Stimulated activated CD8-positive, alpha-beta memory T cell treated with anti-CD3 and anti-CD28 coated beads, Interleukin-12 subunit alpha, Interleukin-12 subunit beta, amount 100 ng/mL, for 24 hours (primary cell): ENCODE measurements around the gene BCL2.
A peak's percentile ranks its signal among the peaks of the same experiment; 100 is the strongest.

Experiments used
- DNase-seq: peaks from one replicate; pipeline ENCODE4 v3.0.0-alpha.2; 2020; ENCODE audit errors: extremely low read depth

BCL2 gene

GRCh38 chr18:63157293-63158011, 162.1 kb downstream of the BCL2 start:
- DNase-seq: no peak

GRCh38 chr18:63155910-63156773, 163.4 kb downstream of the BCL2 start:
- no peak for DNase-seq

- peak; percentile 63 for DNase-seq
These were observed 164.3 kb downstream of the BCL2 start for GRCh38 chr18:63155169-63155852.

GRCh38 chr18:63154350-63155152, 165.0 kb downstream of the BCL2 start:
- no peak for DNase-seq

GRCh38 chr18:63152791-63153190, 166.8 kb downstream of the BCL2 start:
- no peak for DNase-seq

GRCh38 chr18:63152096-63152495, 167.5 kb downstream of the BCL2 start:
- no peak for DNase-seq

- DNase-seq: no peak
These were observed 168.0 kb downstream of the BCL2 start for GRCh38 chr18:63151539-63151938.

GRCh38 chr18:63150942-63151421, 168.6 kb downstream of the BCL2 start:
- DNase-seq: no peak

GRCh38 chr18:63150326-63150725, 169.2 kb downstream of the BCL2 start:
- no peak for DNase-seq

GRCh38 chr18:63149302-63149587, 170.3 kb downstream of the BCL2 start:
- no peak for DNase-seq

- no peak for DNase-seq
These were observed 170.9 kb downstream of the BCL2 start for GRCh38 chr18:63148449-63149301.

GRCh38 chr18:63147973-63148372, 171.6 kb downstream of the BCL2 start:
- DNase-seq: no peak

- no peak for DNase-seq
These were observed 172.7 kb downstream of the BCL2 start for GRCh38 chr18:63146828-63147409.

GRCh38 chr18:63145851-63146555, 173.6 kb downstream of the BCL2 start:
- no peak for DNase-seq

- no peak for DNase-seq
These were observed 174.3 kb downstream of the BCL2 start for GRCh38 chr18:63145166-63145850.

- no peak for DNase-seq
These were observed 174.8 kb downstream of the BCL2 start for GRCh38 chr18:63144748-63145147.

- no peak for DNase-seq
These were observed 176.2 kb downstream of the BCL2 start for GRCh38 chr18:63143330-63143771.

- no peak for DNase-seq
These were observed 176.9 kb downstream of the BCL2 start for GRCh38 chr18:63142594-63143225.

GRCh38 chr18:63141778-63142176, 177.8 kb downstream of the BCL2 start:
- no peak for DNase-seq
